ENCODE data around the gene UMOD. TPM values are rescaled to one million over a fixed set of nuclear protein-coding genes. Genes with fewer than 3 reads are reported as not detected.

Gene UMOD
- total RNA-seq, 2 donors from 2014 or later, result not detected

DNA sequence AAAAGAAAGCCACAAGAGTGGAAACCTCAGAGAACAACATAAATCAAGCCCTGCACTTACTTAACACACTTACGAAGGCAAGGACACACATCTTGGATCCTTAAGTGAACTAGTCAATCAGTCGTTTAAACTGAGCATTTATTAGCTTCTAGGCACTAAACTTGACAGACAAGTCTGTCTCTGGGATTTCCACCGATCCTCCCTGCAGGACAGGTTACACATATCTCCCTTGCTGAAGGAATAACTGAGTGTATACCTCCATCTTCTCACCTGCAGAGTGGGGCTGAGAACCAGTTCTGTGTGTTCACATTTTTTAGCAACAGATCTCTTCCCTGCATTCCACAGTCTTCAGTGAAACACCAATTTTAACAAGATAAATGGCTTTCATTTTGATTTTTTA lies 34.1 kb downstream of the UMOD start:
- Histone ChIP-seq H3K27ac (no peak overlapping the region), H3K4me3 (no peak overlapping the region), H3K4me1 (ENCODE audit: control insufficient read depth in 1 of 2, low read depth in 2 of 2) (no peaks in the 10 kb centered on the region), H3K9me3 (no peaks in the 10 kb centered on the region), H3K27me3 (replicated peaks; ENCODE audit: insufficient read depth) (no peaks in the 10 kb centered on the region), H3K36me3 (no peaks in the 10 kb centered on the region)
- TF ChIP-seq, protein P1, sequence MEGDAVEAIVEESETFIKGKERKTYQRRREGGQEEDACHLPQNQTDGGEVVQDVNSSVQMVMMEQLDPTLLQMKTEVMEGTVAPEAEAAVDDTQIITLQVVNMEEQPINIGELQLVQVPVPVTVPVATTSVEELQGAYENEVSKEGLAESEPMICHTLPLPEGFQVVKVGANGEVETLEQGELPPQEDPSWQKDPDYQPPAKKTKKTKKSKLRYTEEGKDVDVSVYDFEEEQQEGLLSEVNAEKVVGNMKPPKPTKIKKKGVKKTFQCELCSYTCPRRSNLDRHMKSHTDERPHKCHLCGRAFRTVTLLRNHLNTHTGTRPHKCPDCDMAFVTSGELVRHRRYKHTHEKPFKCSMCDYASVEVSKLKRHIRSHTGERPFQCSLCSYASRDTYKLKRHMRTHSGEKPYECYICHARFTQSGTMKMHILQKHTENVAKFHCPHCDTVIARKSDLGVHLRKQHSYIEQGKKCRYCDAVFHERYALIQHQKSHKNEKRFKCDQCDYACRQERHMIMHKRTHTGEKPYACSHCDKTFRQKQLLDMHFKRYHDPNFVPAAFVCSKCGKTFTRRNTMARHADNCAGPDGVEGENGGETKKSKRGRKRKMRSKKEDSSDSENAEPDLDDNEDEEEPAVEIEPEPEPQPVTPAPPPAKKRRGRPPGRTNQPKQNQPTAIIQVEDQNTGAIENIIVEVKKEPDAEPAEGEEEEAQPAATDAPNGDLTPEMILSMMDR (IDR thresholded peaks at IDR 0.05), result no peak
- DNase-seq (ENCODE audit: low spot score), result no peak
- ATAC-seq (ENCODE audit: insufficient number of reproducible peaks, low FRiP score, low read depth), result no peak

DNA sequence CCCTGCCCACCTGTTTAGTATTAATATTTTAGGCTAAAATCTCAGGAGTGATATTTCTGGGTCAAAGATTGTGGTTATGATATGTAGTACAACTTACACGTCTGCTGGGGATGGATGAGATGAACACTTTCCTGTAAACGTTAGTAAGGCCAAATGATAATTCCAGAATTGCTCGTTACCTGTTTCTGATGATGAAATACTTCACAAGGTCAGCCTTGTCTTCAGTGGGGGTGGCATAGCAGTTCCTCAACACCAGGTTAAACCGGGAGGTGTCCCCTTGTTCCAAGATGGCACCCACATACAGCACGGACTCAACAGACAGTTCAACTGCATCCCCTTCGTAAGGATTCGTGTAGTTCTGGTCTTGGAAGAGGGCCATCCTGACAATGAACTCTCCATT lies 34.5 kb downstream of the UMOD start:
- TF ChIP-seq, protein P1 (IDR thresholded peaks at IDR 0.05), result no peak
- no peaks in the 10 kb centered on the region for H3K9me3 ChIP-seq
- no peaks in the 10 kb centered on the region for H3K4me1 ChIP-seq (ENCODE audit: control insufficient read depth in 1 of 2, low read depth in 2 of 2)
- H3K27me3 ChIP-seq (replicated peaks; ENCODE audit: insufficient read depth), result no peaks in the 10 kb centered on the region
- no peak for ATAC-seq (ENCODE audit: insufficient number of reproducible peaks, low FRiP score, low read depth)
- no peak overlapping the region for H3K27ac ChIP-seq
- DNase-seq (ENCODE audit: low spot score), result no peak
- H3K4me3 ChIP-seq, result no peak overlapping the region
- H3K36me3 ChIP-seq, result no peaks in the 10 kb centered on the region

DNA sequence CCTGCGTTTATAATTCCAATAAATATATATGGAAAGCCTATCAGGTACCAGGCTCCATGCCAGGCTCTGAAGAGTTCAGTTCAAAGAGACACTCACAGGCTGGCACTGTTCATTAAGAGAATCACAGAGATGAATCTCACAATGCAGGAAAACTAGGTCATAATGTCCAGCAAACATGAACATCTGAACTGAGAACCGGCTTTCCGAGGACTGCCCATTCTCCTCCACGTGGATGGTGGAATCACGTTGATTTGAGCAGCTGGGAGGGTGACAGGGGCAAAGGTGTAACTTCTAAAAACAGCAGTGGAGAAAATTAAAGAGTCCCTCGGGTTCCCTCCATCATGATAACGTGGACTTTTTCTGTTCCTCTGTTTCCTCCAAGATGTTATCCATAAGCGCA lies 35.4 kb downstream of the UMOD start:
- TF ChIP-seq, protein P1 (IDR thresholded peaks at IDR 0.05), result no peak
- no peak for ATAC-seq (ENCODE audit: insufficient number of reproducible peaks, low FRiP score, low read depth)
- no peak for DNase-seq (ENCODE audit: low spot score)
- H3K27ac ChIP-seq, result no peak overlapping the region
- H3K36me3 ChIP-seq, result no peaks in the 10 kb centered on the region
- H3K4me3 ChIP-seq, result no peak overlapping the region
- no peaks in the 10 kb centered on the region for H3K9me3 ChIP-seq
- H3K4me1 ChIP-seq (ENCODE audit: control insufficient read depth in 1 of 2, low read depth in 2 of 2), result no peaks in the 10 kb centered on the region
- H3K27me3 ChIP-seq (replicated peaks; ENCODE audit: insufficient read depth), result no peaks in the 10 kb centered on the region

- H3K9me3 ChIP-seq, result no peaks in the 10 kb centered on the region
- TF ChIP-seq, protein P1 (IDR thresholded peaks at IDR 0.05), result no peak
- no peaks in the 10 kb centered on the region for H3K4me1 ChIP-seq (ENCODE audit: control insufficient read depth in 1 of 2, low read depth in 2 of 2)
- H3K27me3 ChIP-seq (replicated peaks; ENCODE audit: insufficient read depth), result no peaks in the 10 kb centered on the region
- DNase-seq (ENCODE audit: low spot score) (no peak), ATAC-seq (ENCODE audit: insufficient number of reproducible peaks, low FRiP score, low read depth) (no peak)
- H3K27ac ChIP-seq, result no peak overlapping the region
- H3K4me3 ChIP-seq, result no peak overlapping the region
- H3K36me3 ChIP-seq, result no peaks in the 10 kb centered on the region
These were observed 35.8 kb downstream of the UMOD start for GRCh38 chr16:20316715-20317114.

- H3K4me1 ChIP-seq (ENCODE audit: control insufficient read depth in 1 of 2, low read depth in 2 of 2), result no peaks in the 10 kb centered on the region
- no peak for DNase-seq (ENCODE audit: low spot score)
- no peaks in the 10 kb centered on the region for H3K27me3 ChIP-seq (replicated peaks; ENCODE audit: insufficient read depth)
- H3K9me3 ChIP-seq, result no peaks in the 10 kb centered on the region
- no peak overlapping the region for H3K27ac ChIP-seq
- H3K36me3 ChIP-seq, result no peaks in the 10 kb centered on the region
- ATAC-seq (ENCODE audit: insufficient number of reproducible peaks, low FRiP score, low read depth), result no peak
- no peak overlapping the region for H3K4me3 ChIP-seq
- TF ChIP-seq, protein P1 (IDR thresholded peaks at IDR 0.05), result no peak
These were observed 36.8 kb downstream of the UMOD start for GRCh38 chr16:20315764-20316163.

All from thoracic aorta (tissue), 2 donors.